AG08395 (cell line): Measurements from ENCODE around the gene HCN1.

Experiments
- DNase-seq: peaks from one replicate; pipeline ENCODE4 v3.0.0; 2012; ENCODE audit warnings: mixed read lengths, low spot score

The HCN1 gene

GRCh38 chr5:45288746-45289145 lies 407.4 kb downstream of the HCN1 start:
- no peak for DNase-seq

- DNase-seq: no peak
Measured at GRCh38 chr5:45284436-45284835, 411.7 kb downstream of the HCN1 start.

GRCh38 chr5:45281081-45281480 lies 415.1 kb downstream of the HCN1 start:
- DNase-seq: no peak

GRCh38 chr5:45279109-45279508 lies 417.1 kb downstream of the HCN1 start:
- no peak for DNase-seq

- DNase-seq: no peak
Measured at GRCh38 chr5:45277860-45278259, 418.3 kb downstream of the HCN1 start.

- no peak for DNase-seq
Measured at GRCh38 chr5:45274241-45274640, 421.9 kb downstream of the HCN1 start.

GRCh38 chr5:45271626-45272025 lies 424.6 kb downstream of the HCN1 start:
- no peak for DNase-seq

- DNase-seq: no peak
Measured at GRCh38 chr5:45264447-45264846, 431.7 kb downstream of the HCN1 start.

- no peak for DNase-seq
Measured at GRCh38 chr5:45262061-45262590, 434.1 kb downstream of the HCN1 start.

- no peak for DNase-seq
Measured at GRCh38 chr5:45261125-45261524, 435.1 kb downstream of the HCN1 start.

- no peak for DNase-seq
Measured at GRCh38 chr5:45260292-45260691, 435.9 kb downstream of the HCN1 start.

GRCh38 chr5:45252978-45253377 lies 443.2 kb downstream of the HCN1 start:
- no peak for DNase-seq

- no peak for DNase-seq
Measured at GRCh38 chr5:45252541-45252940, 443.6 kb downstream of the HCN1 start.

- no peak for DNase-seq
Measured at GRCh38 chr5:45225571-45226031, 470.6 kb downstream of the HCN1 start.

- DNase-seq: no peak
Measured at GRCh38 chr5:45205403-45205961, 490.7 kb downstream of the HCN1 start.
